Anterior cingulate cortex (tissue), 58 donors: ENCODE results near the gene ZNF445.
"Not testable (repeated sequence)": the region's sequence is repeated elsewhere in the genome, so short reads cannot be mapped to it uniquely, and the experiment has no call there.

Experiments used
- DNase-seq, 58 donors: peaks; one replicate each; lab custom pipeline; 2025; lab: John Stamatoyannopoulos, UW

The ZNF445 gene

DNA sequence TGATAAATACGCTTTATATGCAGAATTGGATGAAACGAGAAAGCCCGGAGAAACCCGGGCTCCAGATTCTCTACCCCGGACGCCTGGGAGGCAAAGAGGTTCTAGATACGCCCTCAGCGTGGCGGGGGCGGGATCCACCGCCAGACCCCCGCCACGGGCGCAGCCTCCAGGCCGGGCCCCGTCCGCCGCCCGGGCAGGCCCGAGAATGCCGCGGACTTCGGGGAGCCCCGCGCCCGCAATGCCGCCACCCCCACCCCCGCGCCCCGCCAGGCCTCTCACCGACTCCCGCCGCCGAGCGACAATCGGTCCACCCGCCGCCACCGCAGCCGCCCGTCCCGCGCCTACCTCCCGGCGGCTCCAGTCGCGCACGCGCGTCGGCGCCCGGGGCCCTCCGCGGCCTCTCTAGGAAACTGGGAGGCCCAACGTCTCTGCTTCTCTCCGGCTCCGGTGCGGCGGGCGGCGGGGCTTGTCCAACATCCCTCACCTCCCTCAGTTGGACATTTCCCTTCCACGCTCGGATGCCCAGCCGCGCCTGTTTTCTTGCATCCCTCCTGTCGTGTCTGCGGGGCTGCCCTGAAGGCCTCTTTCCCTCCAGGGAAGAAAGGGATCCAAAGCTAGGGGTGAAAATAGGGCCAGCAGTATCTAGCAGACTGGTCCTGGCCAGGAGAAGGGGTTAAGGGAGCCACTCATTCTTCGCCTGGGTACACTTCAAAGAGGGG lies at the start of gene ZNF445:
Gene ZNF445, minus strand, starts transcription at position 359 of the 719 bp plus-strand sequence. CDS start 22,121 bp downstream, outside the sequence.
- peak; percentile 15 to 85 (median 70) for DNase-seq

DNA sequence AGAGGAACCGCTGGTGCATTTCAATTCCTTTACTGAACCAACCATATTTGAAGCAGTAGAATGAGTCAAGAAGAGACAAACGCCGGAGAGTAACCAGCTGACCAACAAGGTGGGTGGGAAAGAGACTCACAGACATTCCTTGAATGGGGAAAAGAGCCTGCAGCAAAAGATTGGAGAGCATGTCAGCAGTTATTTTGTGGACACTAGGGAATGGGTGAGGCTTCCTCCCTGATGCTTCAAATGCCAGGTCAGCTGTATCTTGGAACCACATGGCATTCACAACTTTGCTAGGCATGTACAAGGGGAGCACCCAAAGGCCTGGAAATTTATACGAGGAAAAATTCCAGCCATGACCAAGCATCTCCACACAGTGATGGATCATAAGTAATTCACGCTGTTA lies 47.6 kb upstream of the ZNF445 start:
- no peak for DNase-seq

DNA sequence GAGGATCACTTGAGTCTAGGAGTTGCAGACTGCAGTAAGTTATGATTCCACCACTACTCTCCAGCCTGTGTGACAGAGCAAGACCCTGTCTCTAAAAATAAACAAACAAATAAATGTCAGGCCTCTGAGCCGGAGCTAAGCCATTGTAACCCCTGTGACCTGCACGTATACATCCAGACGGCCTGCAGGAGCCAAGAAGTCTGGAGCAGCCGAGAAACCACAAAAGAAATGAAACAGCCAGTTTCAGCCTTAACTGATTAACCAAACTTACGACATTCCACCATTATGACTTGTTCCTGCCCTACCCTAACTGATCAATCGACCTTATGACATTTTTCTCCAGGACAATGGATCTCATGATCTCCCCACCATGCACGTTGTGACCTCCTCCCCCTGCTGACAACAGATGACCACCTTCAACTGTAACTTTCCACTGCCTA lies 45.0 kb upstream of the ZNF445 start:
- no peak for DNase-seq

DNA sequence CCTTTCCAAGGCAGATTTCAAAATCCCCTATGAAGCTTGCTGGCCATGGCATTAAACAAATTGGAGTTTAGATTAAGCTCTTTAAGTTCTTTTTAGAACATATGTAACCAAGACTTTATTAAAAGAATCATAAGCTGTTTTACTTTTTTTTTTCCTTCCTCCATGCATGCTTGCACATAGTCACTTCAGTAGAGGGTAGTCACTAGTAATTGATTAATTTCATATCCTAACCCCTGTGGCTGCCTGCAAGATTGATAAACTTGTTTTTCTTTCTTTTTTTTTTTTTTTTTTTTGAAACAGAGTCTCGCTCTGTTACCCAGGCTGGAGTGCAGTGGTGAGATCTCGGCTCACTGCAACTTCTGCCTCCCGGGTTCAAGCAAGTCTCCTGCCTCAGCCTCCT lies 44.3 kb upstream of the ZNF445 start:
- no peak for DNase-seq

DNA sequence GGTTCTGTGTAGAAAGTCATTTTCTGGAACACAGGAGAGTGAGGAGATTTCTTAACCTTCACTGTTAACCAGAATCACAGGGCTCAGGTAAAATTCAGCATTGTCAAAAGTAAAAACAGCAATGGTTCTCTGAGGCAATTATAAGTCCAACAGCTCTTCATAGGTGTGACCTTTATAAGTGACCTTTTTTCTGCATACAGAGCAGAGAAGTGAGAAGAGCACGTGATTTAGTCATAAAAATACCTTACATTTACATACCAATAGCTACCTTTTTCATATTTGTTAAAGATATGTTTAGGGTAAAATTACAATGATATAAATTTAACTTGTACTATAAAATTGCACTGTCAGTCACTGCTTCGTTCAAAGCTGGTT lies 41.3 kb upstream of the ZNF445 start:
- DNase-seq = no peak

DNA sequence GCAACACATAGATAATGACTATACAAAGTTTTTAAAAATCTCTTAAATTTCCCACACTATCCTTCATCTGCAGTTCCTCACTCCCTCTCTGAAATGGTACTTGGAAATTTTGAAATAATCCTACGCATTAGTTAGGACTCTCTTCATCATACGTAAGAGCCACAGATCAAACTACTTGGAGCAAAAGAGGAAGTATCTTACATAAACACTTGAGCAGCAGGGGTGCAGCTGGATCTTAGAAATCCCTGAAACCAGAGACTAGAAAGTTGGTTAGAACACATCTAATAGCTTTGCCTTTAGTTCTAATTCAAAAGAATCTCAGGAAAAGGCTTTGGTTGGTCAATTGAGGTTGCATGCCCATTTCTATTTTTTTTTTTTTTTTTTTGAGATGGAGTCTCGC lies 38.8 kb upstream of the ZNF445 start:
- no peak for DNase-seq

DNA sequence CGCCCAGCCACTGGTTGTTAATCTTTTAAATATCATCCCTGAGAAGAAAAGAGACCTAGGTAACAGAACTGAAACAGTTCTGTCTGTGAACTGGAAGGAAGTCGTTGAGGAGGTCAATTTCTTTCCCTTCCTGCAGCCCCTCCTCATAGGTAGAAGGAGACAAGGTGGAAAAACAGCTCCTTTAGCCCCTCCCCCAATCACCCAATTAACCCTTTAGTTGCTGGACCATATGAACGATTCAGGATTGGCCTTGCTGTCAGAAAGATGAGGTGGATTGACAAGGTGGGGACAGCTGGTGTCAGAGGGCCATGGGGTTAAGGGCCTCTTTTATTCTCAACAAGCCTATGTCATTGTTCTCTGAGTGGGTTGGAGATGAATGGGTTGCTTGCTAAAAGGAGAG lies 36.0 kb upstream of the ZNF445 start:
- DNase-seq = no peak

DNA sequence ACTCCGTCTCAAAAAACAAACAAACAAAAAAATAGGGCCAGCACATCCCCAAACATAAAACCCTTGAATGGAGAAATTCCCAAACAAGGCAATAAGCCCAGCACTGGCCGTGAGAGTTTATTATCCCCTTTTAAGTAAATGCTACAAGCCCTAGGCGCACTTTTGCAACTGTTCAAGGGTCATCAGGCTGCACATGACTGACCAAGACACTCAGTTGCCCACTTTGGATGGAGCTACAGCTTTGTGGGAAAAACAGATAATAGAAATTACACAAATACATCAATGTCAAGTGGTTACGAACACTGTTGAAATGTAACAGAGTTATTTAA lies 33.7 kb upstream of the ZNF445 start:
- DNase-seq = peak in 1 of 58 donors; percentile 33

DNA sequence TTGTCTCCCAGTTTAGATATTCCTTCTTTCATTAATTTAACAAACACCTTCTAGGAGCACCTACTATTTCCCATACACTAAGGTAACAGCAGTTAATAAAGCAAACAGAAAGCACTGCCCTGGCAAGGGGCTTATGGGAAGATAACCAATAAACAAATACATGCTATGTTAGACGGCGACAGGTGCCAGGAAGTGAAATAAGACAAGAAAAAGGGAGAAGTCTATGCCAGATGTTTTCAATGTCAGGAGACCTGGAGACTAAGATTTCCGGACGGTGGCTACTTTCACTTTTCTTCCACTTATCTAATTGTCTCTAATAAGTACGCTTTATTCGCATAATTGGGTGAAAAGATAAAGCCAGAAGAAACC lies 32.5 kb upstream of the ZNF445 start:
- DNase-seq = peak in 1 of 58 donors; percentile 27

DNA sequence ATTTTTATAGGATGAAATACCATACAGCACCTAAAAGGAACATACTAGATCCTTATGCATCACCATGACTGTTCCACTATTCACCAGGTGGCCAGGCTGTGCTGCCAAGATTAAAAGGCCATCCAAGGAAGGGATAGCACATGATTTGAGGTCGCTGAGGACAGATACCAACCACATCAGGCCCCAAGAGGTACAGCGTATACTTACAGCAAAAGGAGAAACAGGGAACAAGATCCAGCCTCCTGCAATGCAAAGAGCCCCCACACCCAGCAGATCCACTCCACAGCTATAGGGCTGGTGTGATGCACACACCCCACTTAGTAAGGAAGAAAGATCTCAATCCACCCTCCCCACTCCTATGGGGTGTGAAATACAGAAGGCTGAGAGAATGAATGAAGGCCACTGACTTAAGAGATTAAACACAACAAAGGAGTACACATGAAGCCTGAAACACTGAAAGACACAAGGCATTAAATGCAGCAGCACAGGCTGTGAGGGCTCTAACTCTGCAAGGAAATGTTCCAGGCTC lies 32.0 kb upstream of the ZNF445 start:
- DNase-seq = peak in 1 of 58 donors; percentile 1

DNA sequence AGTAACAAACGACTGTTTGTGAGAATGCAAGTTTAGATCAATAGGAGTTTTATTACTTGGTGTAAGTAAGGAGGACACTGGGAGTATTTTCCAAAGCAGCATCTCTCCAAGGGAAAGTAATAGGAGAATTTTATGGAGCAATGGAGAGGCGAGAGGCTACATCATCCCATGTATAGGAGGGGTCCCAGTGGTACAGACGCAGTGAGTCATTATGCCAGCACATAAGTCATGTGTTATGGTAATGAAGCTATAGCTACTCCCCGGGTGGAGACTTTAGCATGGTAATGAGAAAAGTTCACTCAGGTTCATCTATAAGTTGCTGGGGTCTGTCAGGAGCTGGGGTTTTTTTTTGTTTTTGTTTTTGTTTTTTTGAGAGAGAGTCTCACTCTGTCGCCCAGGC lies 29.5 kb upstream of the ZNF445 start:
- no peak for DNase-seq

DNA sequence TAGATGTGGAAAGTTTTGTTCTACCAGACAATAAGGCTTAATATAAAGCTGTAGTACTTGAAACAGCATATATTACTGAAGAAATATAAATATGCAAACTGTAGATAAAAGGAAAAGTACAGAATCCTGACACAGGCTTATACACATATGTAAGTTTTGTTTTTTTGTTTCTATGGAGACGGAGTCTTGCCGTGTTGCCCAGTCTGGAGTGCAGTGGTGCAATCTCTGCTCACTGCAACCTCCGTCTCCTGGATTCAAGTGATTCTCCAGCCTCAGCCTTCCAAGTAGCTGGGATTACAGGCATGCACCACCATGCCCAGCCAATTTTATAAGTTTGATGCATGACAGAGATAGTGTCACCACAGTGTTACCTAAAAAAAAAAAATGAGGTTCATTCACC lies 29.1 kb upstream of the ZNF445 start:
- DNase-seq = no peak

DNA sequence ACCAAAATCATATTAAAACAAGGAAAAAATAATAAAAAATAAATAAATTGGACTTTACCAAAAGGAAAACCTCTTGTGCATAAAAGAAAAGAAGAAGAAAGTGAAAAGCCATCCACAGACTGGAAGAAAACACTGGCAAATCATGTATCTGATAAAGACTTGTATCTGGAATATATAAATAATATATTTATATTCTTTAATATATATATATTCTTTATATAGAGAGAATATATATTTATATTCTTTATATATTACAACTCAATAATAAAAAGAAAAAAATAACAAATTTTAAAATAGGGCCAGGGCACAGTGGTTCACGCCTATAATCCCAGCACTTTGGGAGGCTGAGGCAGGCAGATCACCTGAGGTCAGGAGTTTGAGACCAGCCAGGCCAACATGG lies 27.1 kb upstream of the ZNF445 start:
- no peak for DNase-seq

DNA sequence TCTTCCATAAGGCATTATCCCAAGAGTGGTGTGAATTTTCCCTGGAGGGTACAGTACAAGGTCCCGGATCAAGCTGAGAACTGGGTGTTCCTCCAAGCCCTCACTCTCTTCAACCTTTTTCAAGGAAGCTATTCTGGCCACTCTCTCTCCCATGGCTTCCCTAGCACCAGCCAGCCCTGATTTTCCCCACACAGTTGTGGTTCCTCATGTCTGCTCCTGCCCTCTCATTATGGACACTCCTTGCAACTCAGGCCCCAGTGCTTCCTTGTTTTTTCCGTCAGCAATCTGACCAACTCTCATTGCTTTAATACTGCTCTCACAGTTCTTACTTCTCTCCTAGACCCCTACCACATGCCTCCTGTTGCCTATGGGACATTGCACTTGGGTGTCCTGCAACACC lies 25.7 kb upstream of the ZNF445 start:
- not testable (repeated sequence) for DNase-seq

DNA sequence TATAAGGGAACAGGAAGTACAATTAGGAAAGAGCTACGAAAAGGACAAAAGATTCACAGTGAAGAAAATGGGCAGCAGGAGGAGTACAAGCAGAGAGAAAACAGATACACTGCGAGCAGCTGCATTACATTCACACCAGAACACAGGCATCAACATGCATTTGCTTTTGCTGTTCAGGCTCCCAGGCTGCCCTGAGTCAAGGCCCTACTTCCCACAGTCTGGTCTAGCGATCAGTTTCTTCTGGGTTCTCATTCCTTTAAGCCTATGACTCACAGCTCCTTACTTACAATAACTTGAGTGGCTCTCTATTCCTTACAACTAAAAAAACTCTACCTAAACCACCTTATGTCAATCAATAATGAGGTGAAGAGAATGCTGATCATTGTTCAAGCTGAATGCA lies 24.5 kb upstream of the ZNF445 start:
- DNase-seq = no peak

DNA sequence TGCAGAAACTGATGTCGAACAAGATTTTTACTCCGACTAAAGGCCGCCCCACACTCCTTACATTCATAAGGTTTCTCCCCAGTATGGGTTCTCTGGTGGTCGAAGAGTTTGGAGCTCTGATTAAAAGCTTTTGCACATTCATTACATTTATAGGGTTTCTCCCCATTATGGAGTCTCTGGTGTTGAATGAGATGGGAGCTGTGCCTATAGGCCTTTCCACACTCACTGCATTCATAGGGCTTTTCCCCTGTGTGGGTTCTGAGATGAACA lies 22.4 kb upstream of the ZNF445 start:
- DNase-seq = not testable (repeated sequence)

DNA sequence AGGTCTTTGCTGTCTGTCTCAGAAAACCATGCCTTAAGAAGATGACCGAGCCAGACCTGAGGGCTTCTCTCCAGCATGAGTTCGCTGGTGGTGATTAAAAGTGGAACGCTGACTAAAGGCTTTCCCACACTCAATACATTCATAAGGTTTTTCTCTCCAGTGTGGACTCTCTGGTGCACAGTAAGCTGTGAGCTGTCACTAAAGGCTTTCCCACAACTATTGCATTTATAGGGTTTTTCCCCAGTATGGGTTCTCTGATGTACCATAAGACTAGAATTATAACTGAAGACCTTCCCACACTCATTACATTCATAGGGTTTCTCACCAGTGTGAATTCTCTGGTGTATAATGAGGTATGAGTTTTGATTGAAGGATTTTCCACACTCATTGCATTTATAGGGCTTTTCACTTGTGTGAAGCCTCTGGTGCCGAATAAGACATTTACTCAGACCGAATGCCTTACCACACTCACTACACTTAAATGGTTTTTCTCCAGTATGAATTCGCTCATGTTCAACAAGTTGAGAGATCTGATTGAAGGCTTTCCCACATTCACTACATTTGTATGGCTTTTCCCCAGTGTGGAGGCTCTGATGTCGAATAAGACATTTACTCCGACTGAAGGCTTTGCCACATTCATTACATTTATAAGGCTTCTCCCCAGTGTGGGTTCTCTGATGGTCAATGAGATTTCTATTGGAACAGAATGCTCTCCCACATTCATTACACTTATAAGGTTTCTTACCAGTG lies 21.9 kb upstream of the ZNF445 start:
- no peak for DNase-seq

DNA sequence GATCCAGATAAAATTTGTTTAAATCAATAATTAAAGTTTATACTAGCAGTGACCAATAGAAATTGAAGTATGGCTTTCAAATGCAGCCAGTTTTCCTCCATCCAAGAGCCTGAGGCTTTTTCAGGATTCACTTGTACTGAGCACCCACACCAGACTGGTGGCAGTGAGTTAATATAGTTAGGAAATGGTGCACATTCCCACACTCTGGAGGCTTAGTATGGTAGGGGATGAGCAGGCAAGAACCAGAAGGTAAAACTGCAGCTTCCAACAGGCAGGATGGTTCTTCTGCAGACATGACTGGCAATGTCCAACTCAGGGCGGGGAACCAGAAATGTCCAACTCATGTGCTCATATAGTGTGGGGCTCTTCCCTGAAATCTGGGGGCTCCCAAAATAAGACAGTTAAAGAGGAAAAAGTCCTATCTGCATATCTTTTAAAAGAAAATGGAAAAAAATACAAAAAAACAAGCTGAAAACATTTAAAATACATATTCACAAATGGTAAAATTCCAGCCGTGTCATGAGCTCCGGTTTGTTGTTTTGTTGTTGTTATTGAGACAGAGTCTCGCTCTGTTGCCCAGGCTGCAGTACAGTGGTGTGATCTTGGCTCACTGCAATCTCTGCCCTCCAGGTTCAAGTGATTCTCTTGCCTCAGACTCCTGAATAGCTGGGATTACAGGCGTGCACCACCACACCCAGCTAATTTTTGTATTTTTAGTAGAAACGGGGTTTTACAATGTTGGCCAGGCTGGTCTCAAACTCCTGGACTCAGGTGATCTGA lies 18.4 kb upstream of the ZNF445 start:
- DNase-seq = no peak

DNA sequence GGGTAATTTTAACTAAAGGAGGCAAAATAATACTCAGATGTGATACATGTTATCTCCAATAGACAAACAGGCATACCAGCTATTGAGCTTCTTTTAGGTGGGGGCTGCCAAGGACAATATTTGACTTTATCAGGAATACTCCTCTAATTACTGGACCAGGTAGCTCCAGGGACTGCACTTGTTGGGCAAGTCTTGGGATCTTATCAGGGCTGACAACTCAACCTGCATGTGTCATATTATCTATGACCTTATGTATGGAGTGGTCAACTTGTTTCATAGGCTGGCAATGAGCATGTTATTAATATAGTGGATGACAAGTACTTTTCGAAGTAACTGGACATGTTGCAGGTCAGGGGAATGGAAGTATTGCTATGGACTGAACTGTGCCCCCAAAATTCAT lies 15.0 kb upstream of the ZNF445 start:
- no peak for DNase-seq

DNA sequence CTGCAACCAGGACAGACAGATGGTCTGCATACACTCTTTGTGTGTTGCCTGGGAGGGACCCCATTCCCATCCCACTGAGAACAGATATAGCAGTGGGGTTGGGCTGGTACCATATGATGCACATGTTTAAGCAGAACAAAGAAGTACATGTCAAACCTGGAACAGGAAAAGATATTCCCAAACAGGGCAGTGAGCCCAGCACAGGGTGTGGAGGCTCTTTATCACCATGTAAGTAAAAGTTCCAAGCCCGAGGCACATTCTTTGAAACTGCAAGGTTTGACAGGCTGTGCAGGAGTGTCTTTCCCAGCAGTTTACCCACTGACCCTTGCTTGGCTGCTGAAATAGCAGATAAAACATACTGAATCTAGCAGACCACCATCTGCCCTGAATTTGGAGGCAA lies 5.3 kb upstream of the ZNF445 start:
- DNase-seq = no peak

DNA sequence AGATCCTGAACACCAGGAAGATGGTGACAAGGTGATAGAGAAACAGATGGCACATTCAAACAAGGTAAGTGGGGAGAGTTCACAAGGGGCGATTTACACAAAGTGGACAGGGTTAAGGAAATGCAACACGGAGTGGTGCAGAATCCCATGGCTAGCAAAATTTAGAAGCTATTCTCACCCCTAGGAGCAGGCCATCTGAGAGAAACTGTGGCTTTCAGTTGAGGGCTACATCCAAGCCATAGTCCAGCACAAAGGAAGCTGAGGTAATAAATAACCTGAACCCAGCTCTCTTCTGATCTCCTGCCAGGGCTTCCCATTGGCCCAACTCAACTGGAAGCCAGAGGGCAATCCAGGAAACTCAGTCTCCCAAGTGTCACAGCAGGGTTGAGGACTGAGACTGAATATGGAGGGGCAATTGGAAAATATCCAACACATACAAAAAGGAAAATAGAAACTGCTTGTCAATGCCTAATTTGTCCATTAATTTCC lies 1.2 kb upstream of the ZNF445 start:
- no peak for DNase-seq
